ENCODE results near the gene SDC4.

The SDC4 gene

GRCh38 chr20:45288376-45288775, 59.8 kb downstream of the SDC4 start:
- H2BK5ac ChIP-seq (ENCODE audit: low read depth, low read length, poor library complexity) = no peak overlapping the region
- H3K4me1 ChIP-seq (ENCODE audit: control insufficient read depth in 1 of 2, insufficient read depth in 2 of 2, low read length in 2 of 2) = peaks cover 3 to 5% of the 10 kb centered on the region in 2 experiments
- H4K8ac ChIP-seq (ENCODE audit: low read depth, low read length) = no peak overlapping the region
- H3K4me2 ChIP-seq (ENCODE audit: low read length) = no peak overlapping the region
- no peak overlapping the region for H3K9ac ChIP-seq (ENCODE audit: low read length)
- no peak overlapping the region for H4K12ac ChIP-seq (ENCODE audit: low read depth, low read length)
- H2BK120ac ChIP-seq (ENCODE audit: insufficient read depth, low read length, poor library complexity) = no peak overlapping the region
- no peak overlapping the region for H3K4me3 ChIP-seq (ENCODE audit: low read depth, low read length)
- DNase-seq = no peak
- no peak overlapping the region for H3K18ac ChIP-seq (ENCODE audit: low read length)
- no peak overlapping the region for H2AK5ac ChIP-seq (ENCODE audit: low read length)
- no peaks in the 10 kb centered on the region for H3K36me3 ChIP-seq (ENCODE audit: control insufficient read depth in 1 of 2, insufficient read depth in 2 of 2, low read length in 2 of 2)
- no peak overlapping the region for H4K91ac ChIP-seq (ENCODE audit: low read depth, low read length)
- H3K27me3 ChIP-seq (ENCODE audit: insufficient read depth, low read length) = peaks cover 5% of the 10 kb centered on the region
- no peak overlapping the region for H2BK12ac ChIP-seq (ENCODE audit: low read length)
- H3K27ac ChIP-seq (ENCODE audit: low read depth, low read length) = no peak overlapping the region
- H2AFZ ChIP-seq (ENCODE audit: insufficient read depth, low read length, poor library complexity) = no peak overlapping the region
- WGBS (ENCODE audit: extremely low coverage, insufficient coverage, insufficient read length) = no CpG with 5 or more reads among the region's 4 CpGs
- H3K23ac ChIP-seq (ENCODE audit: low read length) = no peak overlapping the region
- peaks cover 1% of the 10 kb centered on the region for H3K79me1 ChIP-seq (ENCODE audit: low read length)
- no peaks in the 10 kb centered on the region for H3K79me2 ChIP-seq (ENCODE audit: control insufficient read depth, insufficient read depth, low read length, poor library complexity)
- no peak overlapping the region for H3K4ac ChIP-seq (ENCODE audit: low read depth, low read length)
- H3K14ac ChIP-seq (ENCODE audit: low read length) = no peak overlapping the region
- H3K9me3 ChIP-seq (ENCODE audit: insufficient read depth, low read depth, low read length) = no peaks in the 10 kb centered on the region

- Histone ChIP-seq H2AK5ac (ENCODE audit: low read length) (no peak overlapping the region), H3K79me1 (ENCODE audit: low read length) (no peaks in the 10 kb centered on the region), H3K27me3 (ENCODE audit: insufficient read depth, low read length) (no peaks in the 10 kb centered on the region), H4K91ac (ENCODE audit: low read depth, low read length) (no peak overlapping the region), H3K4ac (ENCODE audit: low read depth, low read length) (no peak overlapping the region), H3K9ac (ENCODE audit: low read length) (no peak overlapping the region), H3K4me1 (ENCODE audit: control insufficient read depth in 1 of 2, insufficient read depth in 2 of 2, low read length in 2 of 2) (no peaks in the 10 kb centered on the region), H3K4me2 (ENCODE audit: low read length) (no peak overlapping the region), H3K79me2 (ENCODE audit: control insufficient read depth, insufficient read depth, low read length, poor library complexity) (no peaks in the 10 kb centered on the region), H4K12ac (ENCODE audit: low read depth, low read length) (no peak overlapping the region), H3K23ac (ENCODE audit: low read length) (no peak overlapping the region), H3K27ac (ENCODE audit: low read depth, low read length) (no peak overlapping the region), H4K8ac (ENCODE audit: low read depth, low read length) (no peak overlapping the region), H3K4me3 (ENCODE audit: low read depth, low read length) (no peak overlapping the region), H3K36me3 (ENCODE audit: control insufficient read depth in 1 of 2, insufficient read depth in 2 of 2, low read length in 2 of 2) (no peaks in the 10 kb centered on the region), H3K18ac (ENCODE audit: low read length) (no peak overlapping the region), H3K9me3 (ENCODE audit: insufficient read depth, low read depth, low read length) (no peaks in the 10 kb centered on the region), H3K14ac (ENCODE audit: low read length) (no peak overlapping the region), H2BK120ac (ENCODE audit: insufficient read depth, low read length, poor library complexity) (no peak overlapping the region), H2BK12ac (ENCODE audit: low read length) (no peak overlapping the region), H2AFZ (ENCODE audit: insufficient read depth, low read length, poor library complexity) (no peak overlapping the region), H2BK5ac (ENCODE audit: low read depth, low read length, poor library complexity) (no peak overlapping the region)
- no peak for DNase-seq
- WGBS (ENCODE audit: extremely low coverage, insufficient coverage, insufficient read length) = no CpG with 5 or more reads among the region's 4 CpGs
Measured at GRCh38 chr20:45283551-45284057, 64.6 kb downstream of the SDC4 start.

GRCh38 chr20:45282700-45283550, 65.3 kb downstream of the SDC4 start:
- Histone ChIP-seq H3K27me3 (ENCODE audit: insufficient read depth, low read length) (no peaks in the 10 kb centered on the region), H4K8ac (ENCODE audit: low read depth, low read length) (no peak overlapping the region), H3K79me2 (ENCODE audit: control insufficient read depth, insufficient read depth, low read length, poor library complexity) (no peaks in the 10 kb centered on the region), H3K4me1 (ENCODE audit: control insufficient read depth in 1 of 2, insufficient read depth in 2 of 2, low read length in 2 of 2) (no peaks in the 10 kb centered on the region), H3K18ac (ENCODE audit: low read length) (no peak overlapping the region), H3K79me1 (ENCODE audit: low read length) (no peaks in the 10 kb centered on the region), H3K9ac (ENCODE audit: low read length) (no peak overlapping the region), H3K9me3 (ENCODE audit: insufficient read depth, low read depth, low read length) (no peaks in the 10 kb centered on the region), H2BK120ac (ENCODE audit: insufficient read depth, low read length, poor library complexity) (no peak overlapping the region), H3K27ac (ENCODE audit: low read depth, low read length) (no peak overlapping the region), H3K4me3 (ENCODE audit: low read depth, low read length) (no peak overlapping the region), H2AK5ac (ENCODE audit: low read length) (no peak overlapping the region), H3K36me3 (ENCODE audit: control insufficient read depth in 1 of 2, insufficient read depth in 2 of 2, low read length in 2 of 2) (no peaks in the 10 kb centered on the region), H3K23ac (ENCODE audit: low read length) (no peak overlapping the region), H4K12ac (ENCODE audit: low read depth, low read length) (no peak overlapping the region), H4K91ac (ENCODE audit: low read depth, low read length) (no peak overlapping the region), H3K4ac (ENCODE audit: low read depth, low read length) (no peak overlapping the region), H3K4me2 (ENCODE audit: low read length) (no peak overlapping the region), H2BK5ac (ENCODE audit: low read depth, low read length, poor library complexity) (no peak overlapping the region), H2BK12ac (ENCODE audit: low read length) (no peak overlapping the region), H3K14ac (ENCODE audit: low read length) (no peak overlapping the region), H2AFZ (ENCODE audit: insufficient read depth, low read length, poor library complexity) (no peak overlapping the region)
- whole genome bisulfite sequencing (ENCODE audit: extremely low coverage, insufficient coverage, insufficient read length) = 100% methylated on average over 1 of the region's 7 CpGs
- DNase-seq = no peak

GRCh38 chr20:45279992-45280391, 68.2 kb downstream of the SDC4 start:
- no peak overlapping the region for H2BK5ac ChIP-seq (ENCODE audit: low read depth, low read length, poor library complexity)
- no peak overlapping the region for H4K12ac ChIP-seq (ENCODE audit: low read depth, low read length)
- no peaks in the 10 kb centered on the region for H3K79me2 ChIP-seq (ENCODE audit: control insufficient read depth, insufficient read depth, low read length, poor library complexity)
- H3K23ac ChIP-seq (ENCODE audit: low read length) = no peak overlapping the region
- no CpG with 5 or more reads among the region's 1 CpG for WGBS (ENCODE audit: extremely low coverage, insufficient coverage, insufficient read length)
- no peak overlapping the region for H3K9ac ChIP-seq (ENCODE audit: low read length)
- no peaks in the 10 kb centered on the region for H3K27me3 ChIP-seq (ENCODE audit: insufficient read depth, low read length)
- H4K91ac ChIP-seq (ENCODE audit: low read depth, low read length) = no peak overlapping the region
- H3K9me3 ChIP-seq (ENCODE audit: insufficient read depth, low read depth, low read length) = no peaks in the 10 kb centered on the region
- H2BK120ac ChIP-seq (ENCODE audit: insufficient read depth, low read length, poor library complexity) = no peak overlapping the region
- no peak overlapping the region for H2AK5ac ChIP-seq (ENCODE audit: low read length)
- H2BK12ac ChIP-seq (ENCODE audit: low read length) = no peak overlapping the region
- no peak overlapping the region for H4K8ac ChIP-seq (ENCODE audit: low read depth, low read length)
- DNase-seq = peak in 1 of 2 donors; percentile 35
- no peaks in the 10 kb centered on the region for H3K4me1 ChIP-seq (ENCODE audit: control insufficient read depth in 1 of 2, insufficient read depth in 2 of 2, low read length in 2 of 2)
- no peaks in the 10 kb centered on the region for H3K36me3 ChIP-seq (ENCODE audit: control insufficient read depth in 1 of 2, insufficient read depth in 2 of 2, low read length in 2 of 2)
- no peak overlapping the region for H3K4ac ChIP-seq (ENCODE audit: low read depth, low read length)
- H3K14ac ChIP-seq (ENCODE audit: low read length) = no peak overlapping the region
- H3K4me3 ChIP-seq (ENCODE audit: low read depth, low read length) = no peak overlapping the region
- no peak overlapping the region for H2AFZ ChIP-seq (ENCODE audit: insufficient read depth, low read length, poor library complexity)
- H3K79me1 ChIP-seq (ENCODE audit: low read length) = no peaks in the 10 kb centered on the region
- H3K27ac ChIP-seq (ENCODE audit: low read depth, low read length) = no peak overlapping the region
- H3K18ac ChIP-seq (ENCODE audit: low read length) = no peak overlapping the region
- H3K4me2 ChIP-seq (ENCODE audit: low read length) = no peak overlapping the region
